Stimulated activated naive CD8-positive, alpha-beta T cell treated with anti-CD3 and anti-CD28 coated beads, Interleukin-15, amount 100 ng/mL, for 72 hours (primary cell): ENCODE measurements around the gene EIF3K.
"Not testable (repeated sequence)": the region's sequence is repeated elsewhere in the genome, so short reads cannot be mapped to it uniquely, and the experiment has no call there.

Source experiments
- ATAC-seq: fragments of 150-1000 bp; cut with Tn5 transposase; 2 replicates; pipeline ENCODE4 v1.10.0; 2021; ENCODE audit warnings: mild to moderate bottlenecking, moderate library complexity
- DNase-seq, 2 donors: peaks; one replicate each; pipeline ENCODE4 v3.0.0; 2021 to 2022
- H3K27ac Mint-ChIP-seq, 2 donors: one replicate each; pipeline ENCODE4 v1.8.0; 2022; ENCODE audit warnings: mild to moderate bottlenecking in 2 of 2, mixed read lengths in 2 of 2, moderate library complexity in 2 of 2
- H3K27me3 Mint-ChIP-seq: one replicate; pipeline ENCODE4 v1.8.0; 2022; ENCODE audit warnings: mixed read lengths
- H3K4me1 Mint-ChIP-seq: one replicate; pipeline ENCODE4 v1.8.0; 2022; ENCODE audit warnings: mild to moderate bottlenecking, mixed read lengths
- H3K4me3 Mint-ChIP-seq, 2 donors: one replicate each; pipeline ENCODE4 v1.8.0; 2022; ENCODE audit warnings: mild to moderate bottlenecking in 2 of 2, mixed read lengths in 2 of 2, moderate library complexity in 1 of 2
- H3K9me3 Mint-ChIP-seq, 2 donors: one replicate each; pipeline ENCODE4 v1.8.0; 2022; ENCODE audit warnings: mixed read lengths in 2 of 2

EIF3K gene, protein sequence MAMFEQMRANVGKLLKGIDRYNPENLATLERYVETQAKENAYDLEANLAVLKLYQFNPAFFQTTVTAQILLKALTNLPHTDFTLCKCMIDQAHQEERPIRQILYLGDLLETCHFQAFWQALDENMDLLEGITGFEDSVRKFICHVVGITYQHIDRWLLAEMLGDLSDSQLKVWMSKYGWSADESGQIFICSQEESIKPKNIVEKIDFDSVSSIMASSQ

DNA sequence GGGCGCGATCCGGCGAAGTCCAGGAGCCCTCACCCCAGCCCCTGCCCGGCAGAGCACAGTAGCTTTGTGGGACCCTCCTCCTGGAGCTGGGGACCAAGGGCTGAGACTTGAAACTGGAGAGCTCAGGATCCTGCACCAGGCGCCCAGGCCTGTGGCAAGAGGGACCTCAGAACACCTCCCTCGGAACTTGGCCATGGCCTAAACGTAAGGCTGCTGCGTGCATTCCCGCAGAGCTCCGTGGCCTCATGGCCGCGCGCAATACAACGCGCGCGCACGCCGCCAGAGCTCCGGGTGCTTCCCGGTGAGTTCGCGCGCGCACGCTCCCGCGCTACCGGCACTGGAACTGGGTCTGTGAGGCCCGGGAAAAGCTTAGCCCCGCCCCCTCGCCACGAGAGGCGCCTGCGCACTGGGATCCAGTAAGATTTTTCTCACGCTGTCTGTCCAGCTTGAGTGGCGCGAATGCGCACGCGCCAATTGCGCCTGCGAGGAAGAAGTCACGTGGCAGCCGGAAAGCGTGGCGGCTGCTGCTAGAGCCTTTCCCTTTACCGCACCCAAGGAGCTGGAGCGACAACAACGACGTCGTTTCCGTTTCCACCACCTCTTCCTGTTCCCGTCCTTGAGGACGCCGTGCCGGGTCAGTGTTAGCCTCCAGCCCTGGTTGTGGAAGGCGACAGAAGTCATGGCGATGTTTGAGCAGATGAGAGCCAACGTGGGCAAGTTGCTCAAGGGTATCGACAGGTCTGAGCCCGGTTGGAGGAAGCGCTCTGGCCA, at the start of gene EIF3K:
TSS of gene EIF3K (plus strand) at position 599 of the 771 bp plus-strand sequence. CDS start at position 680, 81 bp downstream.
- Mint-ChIP-seq H3K27ac (peak within 1 kb of the TSS; percentile 98 to 99), H3K27me3 (no peaks in the 10 kb centered on the region), H3K4me3 (peak within 1 kb of the TSS; percentile 98 to 99), H3K9me3 (no peaks in the 10 kb centered on the region), H3K4me1 (peaks cover 52% of the 10 kb centered on the region)
- peak; percentile 96 to 98 for DNase-seq
- peak; percentile 71 for ATAC-seq

DNA sequence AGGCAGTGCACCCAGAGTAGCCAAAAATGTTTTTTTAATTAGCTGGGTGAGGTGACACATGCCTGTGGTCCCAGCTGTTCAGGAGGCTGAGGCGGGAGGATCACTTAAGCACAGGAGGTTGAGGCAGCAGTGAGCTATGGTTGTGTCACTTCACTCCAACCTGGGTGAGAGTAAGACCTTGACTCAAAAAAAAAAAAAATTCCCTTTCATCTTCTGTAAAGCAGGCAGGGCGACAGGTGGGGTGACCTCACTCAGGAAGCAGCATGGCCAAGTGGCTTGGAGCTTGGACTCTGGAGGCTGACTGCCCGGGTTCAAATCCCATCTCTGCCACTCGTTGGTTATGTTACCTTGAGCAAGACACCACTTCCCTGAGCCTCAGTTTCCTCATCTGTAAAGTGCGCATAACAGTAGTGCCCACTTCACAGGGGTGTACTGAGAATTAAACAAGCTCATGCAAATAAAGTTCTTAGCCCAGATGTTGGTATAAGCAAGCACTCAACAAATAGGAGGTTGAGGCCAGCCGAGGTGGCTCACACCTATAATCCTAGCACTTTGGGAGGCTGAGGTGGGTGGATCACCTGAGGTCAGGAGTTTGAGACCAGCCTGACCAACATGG, 49.5 kb upstream of the EIF3K start:
- Mint-ChIP-seq H3K4me3 (no peak overlapping the region), H3K4me1 (peaks cover 8% of the 10 kb centered on the region), H3K9me3 (no peaks in the 10 kb centered on the region), H3K27me3 (peaks cover 45% of the 10 kb centered on the region), H3K27ac (peak overlapping the region; percentile 46 to 63)
- ATAC-seq (peak; percentile 39), DNase-seq (no peak)

DNA sequence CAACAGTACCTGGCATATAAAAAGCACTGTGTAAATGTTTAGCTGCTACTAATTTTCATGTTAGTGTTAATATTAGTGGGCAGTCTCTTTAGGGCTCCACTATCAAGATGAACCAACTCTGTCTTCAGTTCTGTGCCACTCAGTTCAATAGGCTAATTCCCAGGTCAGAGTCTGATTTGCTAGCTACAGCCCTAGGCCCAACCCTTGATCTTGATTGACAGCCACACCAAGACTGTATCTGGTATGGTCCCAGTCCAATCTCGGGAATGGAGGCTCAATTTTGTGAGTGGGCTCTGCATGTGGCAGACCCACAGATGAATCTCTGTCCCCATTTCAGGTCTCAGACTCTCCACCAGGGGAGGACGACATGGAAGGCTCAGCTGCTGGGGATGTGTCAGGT, 47.3 kb upstream of the EIF3K start:
- DNase-seq (no peak), ATAC-seq (no peak)
- H3K9me3 Mint-ChIP-seq, result no peaks in the 10 kb centered on the region
- no peak overlapping the region for H3K27ac Mint-ChIP-seq
- H3K27me3 Mint-ChIP-seq, result peaks cover 23% of the 10 kb centered on the region
- no peaks in the 10 kb centered on the region for H3K4me1 Mint-ChIP-seq
- H3K4me3 Mint-ChIP-seq, result no peak overlapping the region

DNA sequence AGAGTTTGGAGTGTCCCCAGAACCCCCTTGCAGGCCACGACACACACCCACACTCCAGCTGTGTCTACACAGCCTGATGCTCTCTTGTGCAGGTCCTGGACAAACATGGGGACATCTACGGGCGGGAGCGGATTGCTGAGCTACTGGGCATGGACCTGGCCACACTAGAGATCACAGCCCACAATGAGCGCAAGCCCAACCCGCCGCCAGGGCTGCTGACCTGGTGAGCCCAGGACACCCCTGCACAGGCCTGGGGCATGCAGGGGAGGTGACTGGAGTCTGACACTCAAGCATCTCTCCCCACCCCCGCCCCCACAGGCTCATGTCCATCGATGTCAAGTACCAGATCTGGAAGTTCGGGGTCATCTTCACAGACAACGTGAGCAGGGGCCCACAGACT, 41.2 kb upstream of the EIF3K start:
- no peaks in the 10 kb centered on the region for H3K9me3 Mint-ChIP-seq

DNA sequence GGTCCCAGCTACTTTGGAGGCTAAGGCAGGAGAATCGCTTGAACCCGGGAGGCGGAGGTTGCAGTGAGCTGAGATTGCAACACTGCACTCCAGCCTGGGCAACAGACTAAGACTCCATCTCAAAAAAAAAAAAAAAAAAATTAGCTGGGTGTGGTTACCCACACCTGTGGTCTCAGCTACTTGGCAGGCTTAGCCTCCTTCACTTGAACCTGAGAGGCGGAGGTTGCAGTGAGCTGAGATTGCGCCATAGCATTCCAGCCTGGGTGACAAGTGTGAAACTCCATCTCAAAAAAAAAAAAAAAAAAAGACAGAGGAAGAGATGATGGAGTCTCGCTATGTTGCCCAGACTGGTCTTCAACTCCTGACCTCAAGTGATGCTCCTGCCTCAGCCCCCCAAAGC, 39.7 kb upstream of the EIF3K start:
- not testable (repeated sequence) for H3K27me3 Mint-ChIP-seq, H3K27ac Mint-ChIP-seq, H3K9me3 Mint-ChIP-seq, ATAC-seq, H3K4me1 Mint-ChIP-seq, DNase-seq, H3K4me3 Mint-ChIP-seq

More for the DNA sequence above, 41.2 kb upstream of the EIF3K start:
- no peaks in the 10 kb centered on the region for H3K27me3 Mint-ChIP-seq
- no peak overlapping the region for H3K27ac Mint-ChIP-seq
- no peak overlapping the region for H3K4me3 Mint-ChIP-seq
- ATAC-seq, result no peak
- H3K4me1 Mint-ChIP-seq, result no peaks in the 10 kb centered on the region
- no peak for DNase-seq

DNA sequence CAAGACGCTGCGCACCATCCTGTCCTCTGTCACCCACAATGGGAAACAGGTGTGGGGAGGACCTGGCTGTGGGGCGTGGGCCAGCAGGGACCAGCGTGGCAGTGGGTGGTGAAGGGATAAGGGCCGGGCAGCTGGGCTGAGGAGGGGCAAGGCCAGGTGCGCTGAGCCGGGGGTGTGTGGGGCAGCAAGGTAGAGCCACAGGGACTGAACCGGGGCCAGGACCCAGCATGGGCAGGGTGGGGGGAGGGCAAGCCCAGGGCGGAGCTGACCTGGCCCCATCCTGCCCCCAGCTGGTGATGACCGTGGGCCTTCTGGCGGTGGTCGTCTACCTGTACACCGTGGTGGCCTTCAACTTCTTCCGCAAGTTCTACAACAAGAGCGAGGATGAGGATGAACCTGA, 38.9 kb upstream of the EIF3K start:
- DNase-seq (no peak), ATAC-seq (no peak)
- H3K27me3 Mint-ChIP-seq, result no peaks in the 10 kb centered on the region
- H3K27ac Mint-ChIP-seq, result peak overlapping the region in 1 of 2 donors; percentile 37
- peaks cover 6% of the 10 kb centered on the region for H3K4me1 Mint-ChIP-seq
- H3K9me3 Mint-ChIP-seq, result no peaks in the 10 kb centered on the region
- H3K4me3 Mint-ChIP-seq, result no peak overlapping the region

DNA sequence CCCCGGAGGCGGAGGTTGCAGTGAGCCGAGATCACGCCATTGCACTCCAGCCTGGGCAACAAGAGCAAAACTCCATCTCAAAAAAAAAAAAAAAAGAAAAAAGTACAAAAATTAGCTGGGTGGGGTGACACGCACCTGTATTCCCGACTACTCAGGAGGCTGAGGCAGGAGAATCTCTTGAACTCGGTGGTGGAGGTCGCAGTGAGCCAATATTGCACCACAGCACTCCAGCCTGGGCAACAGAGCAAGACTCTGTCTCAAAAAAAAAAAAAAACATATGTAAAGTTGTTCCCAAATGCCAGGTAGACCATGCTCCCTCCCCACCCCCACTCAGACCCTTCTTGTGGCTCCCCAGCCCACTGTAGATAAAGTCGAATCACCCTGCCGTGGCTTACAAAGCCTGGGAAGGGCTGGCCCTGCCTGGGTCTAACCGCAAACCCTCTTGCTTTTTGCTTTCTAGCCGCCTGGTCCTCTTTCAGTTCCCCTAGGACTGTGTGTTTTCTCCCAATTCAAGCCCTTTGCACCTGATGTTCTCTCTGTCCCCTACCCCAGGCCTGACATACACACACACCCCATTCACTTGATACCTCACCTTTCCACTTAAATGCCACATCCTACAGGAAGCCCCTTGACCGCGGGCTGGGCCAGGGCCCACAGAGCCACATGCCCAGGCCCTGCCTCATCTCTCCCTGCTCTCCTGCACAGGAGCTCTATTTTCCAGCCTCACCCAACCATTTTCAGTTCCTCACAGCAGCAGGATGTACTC, 35.6 kb upstream of the EIF3K start:
- Mint-ChIP-seq H3K4me1 (peaks cover 6% of the 10 kb centered on the region), H3K27ac (peak overlapping the region in 1 of 2 donors; percentile 76), H3K9me3 (no peaks in the 10 kb centered on the region), H3K4me3 (no peak overlapping the region), H3K27me3 (no peaks in the 10 kb centered on the region)
- no peak for DNase-seq
- peak; percentile 48 for ATAC-seq

DNA sequence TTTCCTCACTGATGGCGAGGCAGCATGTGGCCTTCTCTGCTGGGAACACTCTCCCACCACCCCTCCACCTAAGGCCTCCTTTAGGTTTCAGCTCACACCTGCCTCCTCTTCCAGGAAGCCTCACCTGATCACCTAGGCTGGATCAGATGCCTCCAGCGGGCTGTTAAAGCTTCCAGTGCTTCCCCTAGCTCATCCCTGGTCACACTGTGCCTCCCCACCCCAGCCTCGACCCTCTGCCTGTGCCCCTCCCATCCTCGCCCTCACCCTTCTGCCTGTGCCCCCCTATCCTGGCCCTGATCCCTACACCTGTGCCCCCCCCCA, 35.0 kb upstream of the EIF3K start:
- DNase-seq, result no peak
- Mint-ChIP-seq H3K27ac (no peak overlapping the region), H3K27me3 (no peaks in the 10 kb centered on the region), H3K9me3 (no peaks in the 10 kb centered on the region), H3K4me3 (no peak overlapping the region), H3K4me1 (peaks cover 6% of the 10 kb centered on the region)
- ATAC-seq, result no peak

DNA sequence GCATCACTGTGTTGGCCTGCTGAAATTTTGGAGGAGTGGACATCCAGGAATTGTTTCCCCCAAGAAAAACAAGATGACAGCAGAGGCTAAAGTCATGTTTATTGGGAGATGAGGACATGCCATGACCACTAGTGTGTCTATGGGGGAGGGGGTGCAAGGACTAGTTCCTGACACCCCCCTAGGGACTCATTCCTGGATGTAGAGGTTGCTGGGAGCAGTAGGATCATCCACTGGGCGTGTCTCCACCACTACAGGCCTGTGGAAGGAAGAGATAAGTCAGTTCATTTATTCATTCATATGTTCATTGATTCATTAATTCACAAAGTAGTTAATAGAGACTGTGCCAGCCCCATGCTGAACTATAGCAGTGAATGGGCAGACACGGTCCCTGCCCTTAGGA, 31.4 kb upstream of the EIF3K start:
- H3K4me3 Mint-ChIP-seq, result no peak overlapping the region
- H3K27ac Mint-ChIP-seq, result no peak overlapping the region
- ATAC-seq, result no peak
- no peaks in the 10 kb centered on the region for H3K9me3 Mint-ChIP-seq
- H3K27me3 Mint-ChIP-seq, result no peaks in the 10 kb centered on the region
- H3K4me1 Mint-ChIP-seq, result peaks cover 6% of the 10 kb centered on the region
- no peak for DNase-seq

DNA sequence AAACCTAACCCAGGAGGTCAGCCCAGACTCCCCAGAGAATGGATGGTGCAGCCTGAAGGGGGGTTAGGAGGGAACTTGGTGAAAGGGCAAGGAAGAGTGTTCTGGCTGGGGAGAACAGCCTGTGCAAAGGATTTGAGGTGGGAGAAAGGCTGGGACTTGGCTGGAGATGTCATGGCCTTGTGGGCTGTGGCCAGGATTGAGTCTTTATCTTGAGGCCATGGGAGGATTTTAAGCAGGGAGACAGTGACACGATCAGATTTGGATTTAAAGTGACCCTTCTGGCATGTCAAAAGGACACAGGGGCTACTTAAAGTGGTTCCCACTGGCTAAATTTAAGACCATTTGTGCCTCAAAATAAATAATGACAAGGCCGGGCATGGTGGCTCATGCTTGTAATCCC, 30.9 kb upstream of the EIF3K start:
- H3K4me3 Mint-ChIP-seq, result no peak overlapping the region
- ATAC-seq, result no peak
- no peak for DNase-seq
- no peak overlapping the region for H3K27ac Mint-ChIP-seq
- H3K9me3 Mint-ChIP-seq, result no peaks in the 10 kb centered on the region
- H3K4me1 Mint-ChIP-seq, result peaks cover 6% of the 10 kb centered on the region
- no peaks in the 10 kb centered on the region for H3K27me3 Mint-ChIP-seq

DNA sequence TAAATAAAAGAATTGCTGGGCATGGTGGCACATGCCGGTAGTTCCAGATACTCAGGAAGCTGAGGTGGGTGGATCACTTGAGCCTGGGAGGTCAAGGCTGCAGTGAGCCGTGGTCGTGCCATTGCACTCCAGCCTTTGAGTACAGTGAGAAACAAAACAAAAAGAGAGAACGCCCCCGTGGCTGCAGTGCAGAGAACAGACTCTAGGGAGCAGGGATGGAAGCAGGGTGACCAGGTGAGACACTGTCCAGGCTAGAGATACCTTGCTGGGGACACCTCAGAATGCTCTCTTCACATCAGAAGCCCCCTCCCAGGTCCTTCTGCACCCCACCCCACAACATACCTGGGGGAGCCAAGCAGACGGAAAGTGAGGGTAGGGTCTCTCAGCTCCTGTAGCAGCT, 26.0 kb upstream of the EIF3K start:
- ATAC-seq (no peak), DNase-seq (no peak)
- H3K27ac Mint-ChIP-seq, result no peak overlapping the region
- H3K9me3 Mint-ChIP-seq, result no peaks in the 10 kb centered on the region
- no peak overlapping the region for H3K4me3 Mint-ChIP-seq
- peaks cover 6% of the 10 kb centered on the region for H3K4me1 Mint-ChIP-seq
- H3K27me3 Mint-ChIP-seq, result no peaks in the 10 kb centered on the region

DNA sequence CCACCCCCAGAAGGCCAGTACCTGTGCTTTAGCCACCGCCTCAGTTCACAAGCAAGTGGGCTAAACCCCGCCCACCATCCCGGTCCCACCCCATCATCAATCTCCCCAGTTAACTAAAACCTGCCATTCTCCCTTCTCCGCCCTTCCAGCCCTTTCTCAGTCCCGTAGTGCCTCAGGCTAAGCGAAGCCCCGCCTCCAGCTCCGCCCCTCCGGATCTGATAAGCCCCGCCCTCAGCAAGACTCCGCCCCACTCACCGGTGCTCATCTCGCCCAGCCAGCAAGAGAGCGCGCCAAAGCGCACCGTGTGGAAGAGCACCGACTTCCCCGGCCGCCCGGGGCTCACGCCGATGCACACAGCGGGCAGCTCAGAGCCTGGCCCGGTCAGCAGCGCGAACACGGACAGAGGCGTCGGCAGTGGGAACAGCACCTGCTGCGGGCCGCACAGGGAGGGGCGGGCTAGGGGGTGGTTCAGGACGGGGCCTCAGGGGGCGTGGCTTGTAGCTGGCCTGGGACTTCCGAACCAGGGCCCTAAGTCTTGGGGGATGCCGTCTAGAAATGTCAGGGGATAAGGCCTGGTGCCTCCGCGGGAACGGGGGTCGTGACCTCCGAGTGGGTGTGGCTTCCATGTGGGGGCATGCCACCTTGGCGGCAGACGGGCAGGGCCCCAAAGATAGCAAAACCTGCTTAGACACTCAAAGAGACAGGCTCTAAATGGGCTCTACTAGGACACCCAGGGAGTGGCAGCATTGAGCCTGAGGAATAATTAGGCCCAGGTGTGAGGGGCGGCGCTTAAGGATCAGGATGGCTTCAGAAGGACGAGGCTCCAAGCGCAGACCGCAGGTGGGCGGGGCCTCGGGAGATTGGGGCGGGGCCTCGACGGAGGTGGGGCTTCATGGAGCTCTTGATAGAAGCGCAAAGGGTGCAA, 22.7 kb upstream of the EIF3K start:
- Mint-ChIP-seq H3K27me3 (no peaks in the 10 kb centered on the region), H3K27ac (no peak overlapping the region), H3K4me1 (peaks cover 6% of the 10 kb centered on the region), H3K9me3 (no peaks in the 10 kb centered on the region), H3K4me3 (no peak overlapping the region)
- DNase-seq (no peak), ATAC-seq (no peak)

DNA sequence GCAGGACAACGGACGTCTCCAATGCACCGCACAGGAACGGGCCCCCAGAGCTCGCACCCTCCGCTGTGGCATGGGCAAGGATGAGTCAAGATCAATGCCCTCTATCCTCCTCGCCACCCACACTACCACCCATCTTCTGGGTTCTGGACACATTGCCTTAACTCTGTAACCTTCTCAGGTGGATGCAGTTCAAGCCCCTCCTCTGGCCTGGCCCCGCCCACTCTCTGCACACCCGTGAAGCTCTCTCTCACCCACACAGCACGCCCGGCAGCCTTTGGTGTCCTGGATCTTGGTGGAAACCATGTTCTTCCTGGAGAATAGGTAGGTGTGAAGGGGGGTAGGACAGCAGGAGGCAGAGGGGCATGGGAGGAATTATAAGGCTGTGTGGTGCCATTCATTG, 21.9 kb upstream of the EIF3K start:
- Mint-ChIP-seq H3K27ac (peak overlapping the region in 1 of 2 donors; percentile 65), H3K9me3 (no peaks in the 10 kb centered on the region), H3K27me3 (no peaks in the 10 kb centered on the region), H3K4me1 (peaks cover 6% of the 10 kb centered on the region), H3K4me3 (no peak overlapping the region)
- ATAC-seq, result no peak
- no peak for DNase-seq

DNA sequence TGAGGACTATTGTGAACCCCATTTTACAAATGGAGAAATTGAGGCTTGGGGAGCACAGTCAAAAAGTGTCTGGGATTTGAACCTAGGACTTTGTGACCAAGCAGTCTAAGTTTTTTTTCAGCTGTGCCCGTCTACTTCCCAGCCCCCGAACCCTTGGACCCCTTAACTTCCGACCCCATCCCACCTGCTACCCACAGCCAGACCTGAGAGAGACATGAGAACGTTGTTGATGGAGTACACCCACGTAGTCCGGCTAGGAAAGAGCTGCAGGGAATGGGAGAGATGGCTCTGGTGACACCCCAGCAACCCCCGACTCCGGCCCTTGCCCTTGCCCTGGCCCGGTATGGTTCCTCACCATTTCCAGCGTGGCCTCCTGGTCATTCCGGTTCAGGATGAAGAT, 19.3 kb upstream of the EIF3K start:
- DNase-seq (no peak), ATAC-seq (no peak)
- Mint-ChIP-seq H3K27ac (no peak overlapping the region), H3K4me3 (no peak overlapping the region), H3K9me3 (no peaks in the 10 kb centered on the region), H3K4me1 (peaks cover 6% of the 10 kb centered on the region), H3K27me3 (no peaks in the 10 kb centered on the region)

DNA sequence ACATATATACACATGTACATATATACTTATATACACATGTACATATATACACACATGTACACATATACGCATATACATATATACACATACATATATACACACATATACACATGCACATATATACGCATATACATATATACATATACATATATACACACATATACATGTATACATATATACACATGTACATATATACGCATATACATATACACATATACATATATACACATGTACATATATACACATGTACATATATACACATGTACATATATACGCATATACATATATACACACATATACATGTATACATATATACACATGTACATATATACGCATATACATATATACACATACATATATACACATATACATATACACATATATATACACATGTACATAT, 16.1 kb upstream of the EIF3K start:
- not testable (repeated sequence) for H3K27ac Mint-ChIP-seq, ATAC-seq, H3K9me3 Mint-ChIP-seq, H3K4me3 Mint-ChIP-seq, H3K27me3 Mint-ChIP-seq, DNase-seq, H3K4me1 Mint-ChIP-seq
